Measurements from ENCODE around the gene ARL15.

ARL15 gene

GRCh38 chr5:53917095-53917494 is 393.3 kb downstream of the ARL15 start:
- TF ChIP-seq MYC (IDR thresholded peaks at IDR 0.05; ENCODE audit: low read depth, low read length): no peak
- TF ChIP-seq MAX (IDR thresholded peaks at IDR 0.05; ENCODE audit: low read depth, low read length): no peak
- TF ChIP-seq CTCF (IDR thresholded peaks at IDR 0.05; ENCODE audit: low read depth, low read length): no peak
- no peak for TF ChIP-seq POLR2A (IDR thresholded peaks at IDR 0.05; ENCODE audit: extremely low read depth, insufficient read length)
- no peak for DNase-seq (ENCODE audit: low read depth)

GRCh38 chr5:53915120-53915519 is 395.3 kb downstream of the ARL15 start:
- no peak for DNase-seq (ENCODE audit: low read depth)
- H3K4me3 ChIP-seq (ENCODE audit: low read depth, low read length): no peak overlapping the region
- TF ChIP-seq MAX (IDR thresholded peaks at IDR 0.05; ENCODE audit: low read depth, low read length): no peak
- TF ChIP-seq CTCF (IDR thresholded peaks at IDR 0.05; ENCODE audit: low read depth, low read length): no peak
- no peak for TF ChIP-seq POLR2A (IDR thresholded peaks at IDR 0.05; ENCODE audit: extremely low read depth, insufficient read length)
- no peak for TF ChIP-seq MYC (IDR thresholded peaks at IDR 0.05; ENCODE audit: low read depth, low read length)

More at GRCh38 chr5:53917095-53917494, 393.3 kb downstream of the ARL15 start:
- no peak overlapping the region for H3K4me3 ChIP-seq (ENCODE audit: low read depth, low read length)

GRCh38 chr5:53913941-53914340 is 396.4 kb downstream of the ARL15 start:
- DNase-seq (ENCODE audit: low read depth): no peak
- no peak overlapping the region for H3K4me3 ChIP-seq (ENCODE audit: low read depth, low read length)
- no peak for TF ChIP-seq POLR2A (IDR thresholded peaks at IDR 0.05; ENCODE audit: extremely low read depth, insufficient read length)
- no peak for TF ChIP-seq CTCF (IDR thresholded peaks at IDR 0.05; ENCODE audit: low read depth, low read length)
- TF ChIP-seq MAX (IDR thresholded peaks at IDR 0.05; ENCODE audit: low read depth, low read length): no peak
- no peak for TF ChIP-seq MYC (IDR thresholded peaks at IDR 0.05; ENCODE audit: low read depth, low read length)

GRCh38 chr5:53908757-53909156 is 401.6 kb downstream of the ARL15 start:
- TF ChIP-seq CTCF (IDR thresholded peaks at IDR 0.05; ENCODE audit: low read depth, low read length) (no peak), MAX (IDR thresholded peaks at IDR 0.05; ENCODE audit: low read depth, low read length) (no peak), MYC (IDR thresholded peaks at IDR 0.05; ENCODE audit: low read depth, low read length) (no peak), POLR2A (IDR thresholded peaks at IDR 0.05; ENCODE audit: extremely low read depth, insufficient read length) (no peak)
- no peak overlapping the region for H3K4me3 ChIP-seq (ENCODE audit: low read depth, low read length)
- no peak for DNase-seq (ENCODE audit: low read depth)

- DNase-seq (ENCODE audit: low read depth): no peak
- no peak for TF ChIP-seq MYC (IDR thresholded peaks at IDR 0.05; ENCODE audit: low read depth, low read length)
- no peak for TF ChIP-seq MAX (IDR thresholded peaks at IDR 0.05; ENCODE audit: low read depth, low read length)
- no peak overlapping the region for H3K4me3 ChIP-seq (ENCODE audit: low read depth, low read length)
Observed at GRCh38 chr5:53907827-53908226, 402.5 kb downstream of the ARL15 start.

- DNase-seq (ENCODE audit: low read depth): no peak
- TF ChIP-seq CTCF (IDR thresholded peaks at IDR 0.05; ENCODE audit: low read depth, low read length) (no peak), POLR2A (IDR thresholded peaks at IDR 0.05; ENCODE audit: extremely low read depth, insufficient read length) (no peak)
- no peak overlapping the region for H3K4me3 ChIP-seq (ENCODE audit: low read depth, low read length)
Observed at GRCh38 chr5:53906736-53907135, 403.6 kb downstream of the ARL15 start.
